H7 (cell line): Measurements from ENCODE around the gene SLC12A6. TPM values are rescaled to one million over a fixed set of nuclear protein-coding genes. Genes with fewer than 3 reads are reported as not detected.
"Not testable (repeated sequence)": the region's sequence is repeated elsewhere in the genome, so short reads cannot be mapped to it uniquely, and the experiment has no call there.

Experiments
- DNase-seq: peaks from one replicate; pipeline ENCODE4 v3.0.0; 2012
- H3K27me3 ChIP-seq: 2 replicates; pipeline ENCODE4 v1.6.0; 2011; ENCODE audit warnings: mild to moderate bottlenecking, low read length; ENCODE audit not compliant: control insufficient read depth, insufficient read depth
- H3K36me3 ChIP-seq: replicated peaks from 2 replicates; pipeline ENCODE4 v1.5.1; 2011; ENCODE audit warnings: low read length; ENCODE audit not compliant: control insufficient read depth, insufficient read depth
- H3K4me3 ChIP-seq: 2 replicates; pipeline ENCODE4 v1.5.1; 2011; ENCODE audit warnings: low read depth, mild to moderate bottlenecking, control low read depth, low read length, moderate library complexity; ENCODE audit not compliant: insufficient read depth
- total RNA-seq: library from RNA; depleted of rRNA; stranded (reverse); fragments of >200 nt; shearing (Covaris generic); gene quantifications from 2 replicates; pipeline ENCODE4 v1.2.3, GENCODE V29; 2014

The SLC12A6 gene
- total RNA-seq, 1 experiment from 2014 or later, result 4.9 TPM

DNA sequence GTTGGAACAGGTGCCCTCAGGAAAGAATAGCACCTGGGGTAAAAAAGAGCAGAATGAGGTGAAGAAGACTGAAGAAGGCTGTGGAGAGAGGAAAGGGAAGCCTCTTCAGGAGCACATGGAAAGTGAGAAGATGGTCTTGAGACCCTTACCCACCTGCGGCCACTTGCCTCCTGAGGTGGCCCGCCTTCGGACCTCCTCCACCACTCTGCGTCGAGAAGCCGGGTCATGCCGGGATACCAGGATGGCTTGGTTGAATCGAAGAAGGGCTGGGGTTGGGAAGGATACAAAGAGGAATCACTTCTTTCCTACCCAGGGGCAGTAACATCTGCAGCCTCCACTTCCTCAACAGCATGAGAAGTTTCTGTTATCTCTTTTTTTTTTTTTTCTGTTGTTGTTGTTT lies 26.5 kb upstream of the SLC12A6 start:
- H3K4me3 ChIP-seq, result no peak overlapping the region
- H3K27me3 ChIP-seq, result no peaks in the 10 kb centered on the region
- peaks cover 23% of the 10 kb centered on the region for H3K36me3 ChIP-seq
- no peak for DNase-seq

DNA sequence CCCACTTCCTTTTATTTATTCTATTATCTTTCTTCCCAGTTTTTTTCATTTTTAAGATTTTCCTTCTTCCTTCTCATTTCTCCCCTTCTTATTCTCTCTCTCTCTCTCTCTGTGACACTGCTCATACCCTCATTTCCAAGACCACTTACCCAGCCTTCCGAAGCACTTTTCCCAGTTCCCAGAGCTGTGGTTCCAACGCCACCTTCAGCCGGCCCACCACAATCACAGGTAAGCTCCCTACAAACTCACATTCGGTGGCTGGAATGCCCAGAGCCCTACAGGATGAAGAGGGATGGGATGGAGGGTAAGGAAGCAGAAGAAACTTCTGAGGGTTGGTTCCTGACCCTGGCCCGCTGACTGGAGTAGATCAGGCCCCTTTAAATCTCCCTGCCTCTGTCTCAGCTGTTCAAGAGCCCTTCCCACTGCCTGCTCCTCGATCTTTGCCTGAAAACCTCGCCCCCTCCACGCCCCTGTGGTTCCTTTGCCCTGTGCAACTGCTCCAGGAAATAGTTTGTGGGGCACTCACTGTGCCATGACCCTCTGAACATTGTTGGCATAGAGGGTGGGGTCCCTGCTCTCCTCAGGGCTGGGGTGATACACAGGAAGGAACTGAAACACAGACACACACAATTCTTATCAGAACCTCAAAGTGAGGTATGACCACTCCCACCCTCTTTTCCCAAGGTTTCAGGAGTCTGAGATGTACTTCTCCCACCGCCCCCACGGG lies 24.6 kb upstream of the SLC12A6 start:
- DNase-seq, result no peak
- no peaks in the 10 kb centered on the region for H3K27me3 ChIP-seq
- H3K36me3 ChIP-seq, result peaks cover 28% of the 10 kb centered on the region
- no peak overlapping the region for H3K4me3 ChIP-seq

DNA sequence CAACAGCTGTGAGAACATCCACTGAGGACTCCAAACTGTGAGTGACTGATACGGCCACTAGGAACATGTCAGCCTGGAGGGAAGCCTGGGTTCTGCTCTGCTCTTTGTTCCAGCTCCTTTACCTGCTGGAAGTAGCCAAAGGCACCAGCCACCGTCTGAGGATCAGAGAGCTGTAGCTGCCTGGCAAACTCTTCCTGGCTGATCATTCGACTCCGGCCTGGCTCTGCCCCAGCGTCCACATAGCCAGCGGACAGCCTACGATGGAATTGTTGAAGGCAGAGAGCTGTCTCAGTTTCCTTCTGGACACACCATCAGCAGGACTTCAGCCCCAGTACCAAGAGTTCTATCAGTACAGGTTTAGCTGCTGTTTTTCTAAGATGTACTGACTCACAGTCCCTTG lies 23.7 kb upstream of the SLC12A6 start:
- H3K27me3 ChIP-seq, result no peaks in the 10 kb centered on the region
- peaks cover 30% of the 10 kb centered on the region for H3K36me3 ChIP-seq
- H3K4me3 ChIP-seq, result no peak overlapping the region
- DNase-seq, result no peak

DNA sequence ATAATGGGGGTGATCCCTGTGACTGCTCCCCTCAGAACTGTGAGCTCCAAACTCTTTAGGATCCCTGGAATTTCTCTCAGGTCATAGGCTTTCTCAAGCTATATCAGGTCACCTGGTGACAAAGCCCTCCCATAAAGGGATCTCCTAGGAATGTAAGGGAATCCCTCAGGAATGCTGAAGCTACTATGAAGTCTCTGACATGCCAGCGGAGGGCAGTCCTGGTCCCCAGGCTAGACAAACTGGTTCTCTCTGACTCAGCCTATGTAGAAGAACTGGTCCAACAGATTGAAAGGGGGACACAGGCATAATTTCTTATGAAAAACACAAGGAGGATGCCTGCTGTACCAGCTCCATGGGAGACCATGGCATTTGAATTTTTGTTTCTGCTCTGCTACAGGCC lies 22.7 kb upstream of the SLC12A6 start:
- peaks cover 30% of the 10 kb centered on the region for H3K36me3 ChIP-seq
- peak; percentile 65 for DNase-seq
- no peak overlapping the region for H3K4me3 ChIP-seq
- H3K27me3 ChIP-seq, result no peaks in the 10 kb centered on the region

DNA sequence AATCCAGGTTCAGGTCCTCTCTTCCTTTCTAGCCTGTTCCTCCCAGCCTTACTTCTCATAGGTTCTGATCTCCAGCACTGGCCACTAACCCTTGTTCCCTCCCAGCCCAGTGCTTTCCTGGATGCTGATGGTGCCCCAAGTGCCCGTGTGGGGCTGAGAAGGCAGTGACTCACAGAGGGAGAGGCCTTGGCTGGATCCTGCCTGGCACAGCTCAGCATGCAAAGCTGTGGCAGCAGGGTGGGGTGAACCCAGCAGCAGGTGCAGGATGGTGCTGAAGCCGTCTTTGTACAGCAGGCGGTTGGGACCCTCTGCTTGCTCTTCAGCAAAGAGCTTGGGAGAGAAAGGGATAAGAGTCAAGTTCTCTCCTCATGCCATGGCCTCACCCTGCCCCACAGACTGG lies 21.8 kb upstream of the SLC12A6 start:
- Histone ChIP-seq H3K36me3 (peaks cover 33% of the 10 kb centered on the region), H3K4me3 (no peak overlapping the region), H3K27me3 (no peaks in the 10 kb centered on the region)
- no peak for DNase-seq

DNA sequence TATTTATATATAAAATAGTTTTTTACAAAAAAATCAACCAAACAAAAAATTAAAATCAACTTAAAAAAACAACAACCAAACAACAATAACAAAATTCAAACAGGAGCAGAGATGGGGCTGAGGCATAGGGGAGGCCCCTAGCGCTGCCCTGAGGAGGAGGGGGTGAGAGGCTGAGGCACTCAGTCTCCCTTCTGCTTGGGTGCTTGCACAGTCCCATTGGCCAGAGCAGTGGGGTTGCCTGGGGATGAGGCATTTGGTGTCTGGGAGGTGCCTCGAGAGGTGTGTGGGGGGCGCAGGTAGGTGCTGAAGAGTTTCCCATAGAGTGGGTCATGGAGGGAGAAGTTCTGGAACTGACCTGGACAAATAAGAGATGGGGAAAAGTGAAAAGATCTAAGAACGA lies 21.4 kb upstream of the SLC12A6 start:
- Histone ChIP-seq H3K4me3 (no peak overlapping the region), H3K27me3 (no peaks in the 10 kb centered on the region), H3K36me3 (peaks cover 33% of the 10 kb centered on the region)
- DNase-seq, result no peak

DNA sequence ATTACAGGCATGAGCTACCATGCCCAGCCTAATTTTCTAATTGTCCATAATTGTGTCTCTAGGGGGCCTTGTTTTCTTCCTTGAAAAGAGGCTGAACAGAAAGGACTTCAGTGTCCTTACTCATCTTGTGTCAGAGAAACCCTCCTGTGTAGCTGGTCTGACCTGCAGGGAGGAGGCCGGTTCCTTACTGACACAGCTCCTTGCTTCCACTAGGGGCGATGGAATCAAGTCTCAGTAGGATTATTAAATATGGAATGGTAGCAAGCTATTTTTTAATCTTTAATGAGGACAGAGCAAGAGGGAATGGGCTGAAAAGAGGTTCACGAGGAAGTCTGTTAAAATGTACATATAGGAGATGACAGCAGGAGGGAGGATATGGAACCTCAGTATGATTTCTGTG lies 20.8 kb upstream of the SLC12A6 start:
- DNase-seq, result peak; percentile 65
- Histone ChIP-seq H3K27me3 (no peaks in the 10 kb centered on the region), H3K4me3 (no peak overlapping the region), H3K36me3 (peaks cover 30% of the 10 kb centered on the region)

DNA sequence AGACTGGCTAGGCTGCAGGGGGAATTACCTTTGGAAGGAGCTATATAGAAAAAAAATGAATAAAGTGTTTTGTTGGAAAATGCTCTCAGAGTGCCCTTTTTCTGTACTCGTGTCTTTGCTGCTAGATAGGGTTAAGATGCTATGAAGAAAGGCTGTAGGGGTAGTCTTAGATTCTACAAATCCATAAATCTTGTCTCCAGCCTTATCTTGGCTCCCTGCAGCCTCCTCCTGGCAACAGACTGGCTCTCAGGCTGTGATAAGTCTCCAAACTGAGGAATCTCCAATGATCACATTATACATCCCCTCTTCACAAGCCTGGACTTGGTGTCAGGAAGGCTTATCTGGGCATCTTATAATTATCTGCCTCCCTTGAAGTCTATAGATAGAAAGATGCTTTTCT lies 20.1 kb upstream of the SLC12A6 start:
- H3K36me3 ChIP-seq, result peaks cover 26% of the 10 kb centered on the region
- DNase-seq, result no peak
- H3K27me3 ChIP-seq, result no peaks in the 10 kb centered on the region
- no peak overlapping the region for H3K4me3 ChIP-seq

DNA sequence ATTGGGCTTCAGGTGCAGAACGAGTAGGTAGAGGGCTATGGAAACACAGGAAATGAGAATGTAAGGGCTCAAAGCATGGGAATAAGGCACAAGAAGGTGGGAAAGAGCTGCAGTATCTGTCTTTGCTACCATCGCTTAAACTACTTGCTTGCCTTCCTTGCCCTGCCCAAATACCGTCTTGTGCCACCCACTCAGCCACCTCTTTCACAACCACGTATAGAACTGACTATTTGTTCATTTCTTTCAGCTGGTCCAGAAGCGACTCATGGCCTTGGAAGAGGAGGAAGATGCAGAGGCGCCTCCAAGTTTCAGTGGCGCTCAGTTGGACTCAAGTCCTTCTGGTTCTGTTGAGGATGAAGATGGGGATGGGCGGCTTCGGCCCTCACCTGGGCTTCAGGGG lies 17.7 kb upstream of the SLC12A6 start:
- Histone ChIP-seq H3K27me3 (no peaks in the 10 kb centered on the region), H3K4me3 (no peak overlapping the region), H3K36me3 (peaks cover 17% of the 10 kb centered on the region)
- no peak for DNase-seq

DNA sequence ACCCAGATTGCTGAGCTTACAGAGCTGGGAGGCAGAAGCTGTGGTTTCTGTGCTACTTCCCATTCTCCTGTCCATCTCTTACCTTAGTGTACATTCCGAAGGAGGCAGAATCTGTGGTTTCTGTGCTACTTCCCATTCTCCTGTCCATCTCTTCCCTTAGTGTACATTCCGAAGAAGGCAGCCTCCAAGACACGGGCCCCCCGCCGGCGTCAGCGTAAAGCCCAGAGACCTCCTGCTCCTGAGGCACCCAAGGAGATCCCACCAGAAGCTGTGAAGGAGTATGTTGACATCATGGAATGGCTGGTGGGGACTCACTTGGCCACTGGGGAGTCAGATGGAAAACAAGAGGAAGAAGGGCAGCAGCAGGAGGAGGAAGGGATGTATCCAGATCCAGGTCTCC lies 16.7 kb upstream of the SLC12A6 start:
- Histone ChIP-seq H3K4me3 (no peak overlapping the region), H3K27me3 (no peaks in the 10 kb centered on the region), H3K36me3 (peaks cover 12% of the 10 kb centered on the region)
- DNase-seq, result no peak

DNA sequence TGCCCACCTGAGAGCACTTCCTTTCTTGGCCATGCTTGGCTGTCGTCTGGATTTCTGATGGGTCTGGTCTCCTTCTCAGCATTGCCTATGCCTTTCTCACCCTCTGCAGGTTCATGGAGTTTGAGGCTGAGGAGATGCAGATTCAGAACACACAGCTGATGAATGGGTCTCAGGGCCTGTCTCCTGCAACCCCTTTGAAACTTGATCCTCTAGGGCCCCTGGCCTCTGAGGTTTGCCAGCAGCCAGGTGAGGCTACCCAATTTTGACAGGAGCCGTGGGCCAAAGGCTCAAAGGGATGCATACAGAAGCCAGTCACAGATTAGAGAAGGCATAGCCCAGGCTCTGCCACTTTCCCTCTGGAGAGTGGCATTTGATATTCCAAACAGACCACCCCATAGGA lies 16.0 kb upstream of the SLC12A6 start:
- peak; percentile 51 for DNase-seq
- Histone ChIP-seq H3K4me3 (no peak overlapping the region), H3K27me3 (no peaks in the 10 kb centered on the region), H3K36me3 (peaks cover 10% of the 10 kb centered on the region)

DNA sequence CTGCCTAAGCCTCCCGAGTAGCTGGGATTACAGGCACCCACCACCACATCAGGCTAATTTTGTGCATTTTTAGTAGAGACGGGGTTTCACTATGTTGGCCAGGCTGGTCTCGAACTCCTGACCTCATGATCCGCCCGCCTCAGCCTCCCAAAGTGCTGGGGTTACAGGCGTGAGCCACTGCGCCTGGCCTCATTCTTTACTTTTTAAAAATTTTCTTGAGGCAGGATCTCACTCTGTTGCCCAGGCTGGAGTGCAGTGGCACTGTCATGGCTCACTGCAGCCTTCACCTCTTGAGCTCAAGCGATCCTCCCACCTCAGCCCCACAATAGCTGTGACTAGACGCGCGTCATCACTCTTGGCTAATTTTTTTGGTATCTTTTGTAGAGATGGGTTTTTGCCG lies 15.4 kb upstream of the SLC12A6 start:
- not testable (repeated sequence) for H3K27me3 ChIP-seq, H3K36me3 ChIP-seq, DNase-seq, H3K4me3 ChIP-seq

DNA sequence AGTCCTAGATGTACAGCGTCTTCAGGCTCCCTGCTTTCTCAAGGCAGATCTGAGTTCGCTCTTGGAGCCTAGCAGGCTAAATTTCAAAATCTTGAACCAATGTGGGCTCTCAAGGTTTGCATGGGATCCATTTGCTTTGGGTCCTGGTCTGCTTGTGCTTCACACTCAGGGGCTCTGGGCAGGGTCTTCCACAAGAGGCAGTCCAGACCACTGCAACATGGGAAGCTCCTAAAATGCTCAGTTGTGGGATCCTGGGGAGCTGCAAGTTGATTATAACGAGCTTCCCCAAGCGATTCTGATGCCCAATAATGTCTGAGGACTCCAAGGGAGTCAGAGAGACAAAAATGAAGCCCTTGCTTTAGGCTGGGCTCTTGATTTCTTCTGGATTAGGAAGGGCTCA lies 12.2 kb upstream of the SLC12A6 start:
- Histone ChIP-seq H3K27me3 (no peaks in the 10 kb centered on the region), H3K36me3 (0 out of 2 replicates have a peak, but pooled peaks cover 1% of the 10 kb centered on the region), H3K4me3 (no peak overlapping the region)
- DNase-seq, result no peak

DNA sequence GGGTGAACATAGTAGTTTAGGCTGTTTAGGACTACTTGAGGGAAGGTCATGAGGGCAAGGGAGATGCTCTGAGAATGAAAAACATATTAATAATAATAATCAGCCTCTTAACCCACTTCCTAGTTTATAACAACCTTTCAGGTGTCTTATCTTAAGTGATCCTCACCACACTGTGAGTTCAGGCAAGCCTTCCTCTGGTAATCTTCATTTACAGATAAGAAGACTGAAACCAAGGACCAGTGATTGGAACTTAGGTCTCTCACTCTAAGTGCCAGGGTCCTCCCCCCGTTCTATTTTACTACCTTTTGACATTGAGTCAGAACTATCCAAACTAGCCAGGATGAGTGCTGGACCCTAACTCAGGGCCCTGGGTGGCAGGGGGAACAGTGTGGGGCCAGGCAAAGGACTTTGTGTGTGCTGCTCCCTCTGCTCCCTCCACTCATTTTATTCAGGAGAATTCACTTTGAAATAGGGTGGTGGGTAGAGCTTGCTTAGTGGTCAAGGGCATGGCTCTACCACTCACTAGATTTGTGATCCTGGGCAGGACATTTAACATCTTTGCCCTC lies 11.2 kb upstream of the SLC12A6 start:
- no peaks in the 10 kb centered on the region for H3K27me3 ChIP-seq
- H3K4me3 ChIP-seq, result no peak overlapping the region
- H3K36me3 ChIP-seq, result no peaks in the 10 kb centered on the region
- no peak for DNase-seq

DNA sequence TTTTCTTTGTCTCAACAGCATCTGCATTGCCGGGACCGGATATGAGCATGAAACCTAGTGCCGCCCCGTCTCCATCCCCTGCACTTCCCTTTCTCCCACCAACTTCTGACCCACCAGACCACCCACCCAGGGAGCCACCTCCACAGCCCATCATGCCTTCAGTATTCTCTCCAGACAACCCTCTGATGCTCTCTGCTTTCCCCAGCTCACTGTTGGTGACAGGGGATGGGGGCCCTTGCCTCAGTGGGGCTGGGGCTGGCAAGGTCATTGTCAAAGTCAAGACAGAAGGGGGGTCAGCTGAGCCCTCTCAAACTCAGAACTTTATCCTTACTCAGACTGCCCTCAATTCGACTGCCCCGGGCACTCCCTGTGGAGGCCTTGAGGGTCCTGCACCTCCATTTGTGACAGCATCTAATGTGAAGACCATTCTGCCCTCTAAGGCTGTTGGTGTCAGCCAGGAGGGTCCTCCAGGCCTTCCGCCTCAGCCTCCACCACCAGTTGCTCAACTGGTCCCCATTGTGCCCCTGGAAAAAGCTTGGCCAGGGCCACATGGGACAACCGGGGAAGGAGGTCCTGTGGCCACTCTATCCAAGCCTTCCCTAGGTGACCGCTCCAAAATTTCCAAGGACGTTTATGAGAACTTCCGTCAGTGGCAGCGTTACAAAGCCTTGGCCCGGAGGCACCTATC lies 10.5 kb upstream of the SLC12A6 start:
- no peak for DNase-seq

More for the DNA sequence above, 10.5 kb upstream of the SLC12A6 start:
- no peaks in the 10 kb centered on the region for H3K27me3 ChIP-seq
- no peaks in the 10 kb centered on the region for H3K36me3 ChIP-seq
- no peak overlapping the region for H3K4me3 ChIP-seq
